ENCODE data around the gene WDR45. TPM values are rescaled to one million over a fixed set of nuclear protein-coding genes. Genes with fewer than 3 reads are reported as not detected.
A peak's percentile ranks its signal among the peaks of the same experiment; 100 is the strongest.
"Not testable (repeated sequence)": the region's sequence is repeated elsewhere in the genome, so short reads cannot be mapped to it uniquely, and the experiment has no call there.

The WDR45 gene
- 48.4 TPM for polyA plus RNA-seq (2013, experiment 1 of 2; ENCODE audit: insufficient read length)
- polyA plus RNA-seq (2013, experiment 2 of 2; ENCODE audit: insufficient read length) = 47.5 TPM

DNA sequence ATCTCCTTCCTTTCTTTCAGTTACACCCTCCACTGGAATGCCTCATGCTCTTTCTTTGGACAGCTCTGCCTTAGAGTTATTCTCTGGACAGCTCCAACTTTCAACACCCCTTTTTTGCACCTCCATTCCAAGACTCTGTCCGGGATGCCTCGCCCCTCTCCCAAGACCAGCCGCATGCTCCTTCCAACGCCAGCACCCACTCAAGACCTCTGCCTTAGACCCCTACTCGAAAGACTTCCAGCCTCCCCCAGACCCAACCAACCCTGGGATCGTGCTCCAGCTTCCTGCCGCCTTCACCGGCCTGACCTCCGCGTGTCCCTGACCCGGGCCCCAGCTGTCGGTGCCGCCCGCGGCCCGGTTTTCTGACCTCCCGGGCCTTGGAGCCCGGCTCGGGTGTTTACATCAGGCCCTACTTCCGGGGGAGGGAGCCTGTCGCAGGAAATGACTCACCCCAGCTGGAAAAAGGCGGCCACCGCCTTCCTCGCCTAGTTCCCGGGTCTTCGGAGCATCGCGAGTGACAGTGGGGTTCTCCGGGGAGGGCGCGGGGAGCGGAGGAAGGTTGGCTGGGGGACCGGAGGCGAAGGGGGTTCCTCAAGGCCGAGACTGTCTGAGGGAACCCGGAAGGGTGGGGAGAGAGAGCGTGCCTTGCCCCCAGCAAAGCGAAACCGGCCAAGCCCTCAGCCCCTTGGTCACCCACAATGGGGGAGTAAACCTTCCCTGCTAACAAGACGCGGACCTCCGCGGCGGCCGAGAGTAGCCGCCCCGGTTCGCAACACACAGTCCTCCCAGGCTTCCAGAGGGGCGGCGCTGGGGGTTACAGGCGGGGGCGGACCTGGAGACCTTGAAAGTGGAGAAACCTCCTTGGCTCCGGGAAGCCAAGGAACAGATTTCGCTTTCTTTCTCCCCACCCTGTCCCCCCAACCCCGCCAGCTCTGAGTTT, at the start of gene WDR45:
WDR45 (minus strand) TSS at position 399 of the 940 bp plus-strand sequence. CDS start 1,792 bp downstream, outside the sequence.
- peak; percentile 76 for DNase-seq

DNA sequence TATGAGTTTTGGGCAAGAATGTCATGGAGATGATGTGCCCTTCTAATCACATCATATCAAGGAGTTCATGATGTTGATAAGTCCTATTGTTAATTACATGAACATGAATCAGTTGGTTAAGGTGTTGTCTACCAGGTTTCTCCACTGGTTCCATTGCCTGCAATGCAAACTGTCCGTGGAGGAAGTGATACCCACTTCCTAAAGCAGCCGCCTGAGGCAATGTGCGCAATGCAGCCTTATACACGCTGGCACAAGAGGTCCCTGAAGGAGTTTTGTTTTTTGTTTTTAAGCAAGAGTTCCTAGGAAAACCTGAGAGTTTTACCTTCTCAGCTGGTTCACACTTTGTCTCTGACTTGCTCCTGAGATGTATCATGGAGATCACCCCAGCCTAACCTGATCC, 49.7 kb upstream of the WDR45 start:
- DNase-seq = no peak

DNA sequence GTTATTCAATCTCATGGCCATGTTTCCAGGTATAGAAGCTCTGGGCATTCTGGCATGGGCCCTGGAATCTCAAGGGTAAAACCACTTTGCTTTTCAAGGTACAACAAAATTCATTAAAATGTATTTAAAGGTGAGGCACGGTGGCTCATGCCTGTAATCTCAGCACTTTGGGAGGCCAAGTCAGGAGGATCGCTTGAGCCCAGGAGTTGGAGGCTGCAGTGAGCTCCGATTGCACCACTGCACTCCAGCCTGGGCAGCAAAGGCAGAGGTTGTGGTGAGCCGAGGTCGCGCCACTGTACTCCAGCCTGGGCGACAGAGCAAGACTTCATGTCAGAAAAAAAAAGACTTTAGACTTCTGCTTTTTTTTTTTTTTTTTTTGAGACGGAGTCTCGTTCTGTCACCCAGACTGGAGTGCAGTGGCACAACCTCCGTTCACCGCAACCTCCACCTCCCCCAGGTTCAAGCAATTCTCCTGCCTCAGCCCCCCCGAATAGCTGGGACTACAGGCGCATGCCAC, 48.1 kb upstream of the WDR45 start:
- DNase-seq = not testable (repeated sequence)

DNA sequence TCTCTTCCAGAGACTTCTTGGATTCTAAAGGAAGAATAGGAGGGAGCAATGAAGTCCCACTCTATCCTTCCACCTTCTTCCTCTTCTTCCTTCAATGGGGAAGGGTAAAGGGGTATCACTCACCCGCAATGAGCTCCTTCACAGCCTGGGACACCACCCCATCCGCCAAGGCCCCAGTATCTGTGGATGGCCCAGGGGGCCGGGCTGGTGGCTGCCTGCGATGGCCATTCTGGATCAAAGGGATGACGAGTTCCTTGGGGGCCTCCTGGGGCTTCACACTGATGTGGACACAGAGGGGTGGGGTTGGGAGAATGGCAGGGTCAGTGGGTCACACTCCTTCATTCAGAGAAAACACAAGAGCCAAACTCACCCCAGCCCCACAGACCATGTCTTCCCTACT, 42.8 kb upstream of the WDR45 start:
- DNase-seq = no peak

DNA sequence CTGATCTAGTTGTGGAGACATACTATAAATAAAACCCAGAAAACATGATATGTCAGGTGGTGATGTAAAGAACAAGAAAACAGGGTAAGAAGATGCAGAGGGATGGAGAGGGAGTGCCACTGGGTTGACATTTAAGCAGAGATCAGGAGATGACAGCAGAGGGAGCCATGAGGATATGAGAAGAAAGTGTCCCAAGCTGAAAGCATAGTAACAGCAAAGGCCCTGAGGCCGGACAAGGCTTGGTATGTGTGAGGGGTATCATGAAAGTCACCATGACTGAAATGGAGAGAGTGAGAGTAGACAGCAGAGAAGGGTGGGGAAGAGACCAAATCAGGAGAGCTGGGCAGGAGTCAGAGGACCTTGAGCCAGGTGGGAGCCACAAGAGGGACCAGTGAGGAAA, 40.4 kb upstream of the WDR45 start:
- DNase-seq = peak; percentile 1

DNA sequence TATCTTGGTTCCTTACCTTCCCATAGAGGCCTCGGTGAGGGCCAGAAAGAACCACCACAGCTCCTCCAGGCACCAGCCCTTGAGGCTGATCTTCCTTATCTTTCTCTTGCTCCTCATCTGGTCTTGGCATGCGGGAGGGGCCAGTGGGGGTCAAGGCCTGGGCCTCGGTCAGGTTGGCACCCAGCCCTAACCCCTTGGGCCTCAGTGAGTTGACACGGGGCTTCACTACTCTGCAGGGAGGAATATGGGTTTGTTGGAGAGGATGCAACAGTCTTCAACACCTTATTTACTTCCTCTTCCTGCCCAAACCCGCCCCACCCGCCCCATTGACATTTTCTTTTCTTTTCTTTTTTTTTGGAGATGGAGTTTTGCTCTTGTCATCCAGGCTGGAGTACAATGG, 37.9 kb upstream of the WDR45 start:
- no peak for DNase-seq

DNA sequence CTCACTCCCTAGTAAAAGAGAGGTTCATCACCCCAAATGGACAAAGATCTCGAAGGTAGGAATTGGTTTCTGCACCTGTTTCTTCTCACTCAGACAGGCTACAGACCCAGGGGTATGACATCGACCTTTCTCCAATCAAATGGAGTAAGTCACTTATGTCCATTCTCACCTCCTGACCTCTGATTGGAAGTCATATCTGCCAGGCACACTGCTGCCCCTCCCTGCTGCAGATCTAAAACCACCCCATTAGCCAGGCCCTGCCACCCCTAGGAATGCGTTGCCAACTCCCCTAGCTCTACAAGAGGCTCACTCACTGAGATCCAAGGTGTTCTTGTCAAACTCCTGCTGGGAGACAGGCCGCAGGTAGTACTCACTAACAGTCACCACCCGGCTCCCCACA, 37.0 kb upstream of the WDR45 start:
- no peak for DNase-seq

DNA sequence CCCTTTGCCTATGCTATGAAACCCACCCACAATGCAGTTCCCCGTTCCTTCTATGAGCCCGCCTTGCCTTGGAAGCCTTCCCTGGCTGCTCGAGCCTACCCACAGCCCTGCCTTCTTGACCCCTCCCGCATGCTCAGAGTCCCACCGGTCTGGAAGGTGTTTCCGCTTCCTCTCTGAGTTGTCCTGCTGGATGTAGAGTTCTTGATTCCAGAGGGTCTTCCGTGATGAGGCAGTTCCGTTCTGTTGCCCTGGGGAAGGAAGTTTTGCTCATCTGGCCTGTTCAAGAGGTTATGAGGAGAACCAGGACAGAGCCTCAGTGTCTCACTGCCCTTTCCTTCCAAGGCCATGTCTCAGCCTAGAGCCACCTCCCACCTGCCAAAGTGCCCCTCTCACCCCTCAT, 36.4 kb upstream of the WDR45 start:
- DNase-seq = no peak

DNA sequence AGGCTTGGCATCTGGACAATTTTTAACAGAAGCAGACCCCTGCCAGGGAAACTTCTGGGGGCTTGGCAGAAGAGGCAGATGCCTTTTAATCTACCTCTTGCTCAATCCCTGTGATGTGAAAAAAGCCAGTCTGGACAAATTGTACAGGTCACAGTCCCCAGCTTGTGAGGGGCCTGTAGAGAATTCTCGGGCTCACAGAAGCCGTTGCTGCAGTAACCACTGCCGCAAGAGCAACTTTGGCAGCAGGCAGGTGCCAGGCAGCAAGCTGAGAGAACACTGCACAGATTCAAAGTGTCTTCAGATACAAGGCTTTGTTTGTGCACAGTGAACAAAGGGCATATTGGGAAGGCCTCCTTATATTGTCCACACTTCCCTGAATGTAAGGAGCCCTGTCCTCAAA, 32.1 kb upstream of the WDR45 start:
- DNase-seq = no peak

DNA sequence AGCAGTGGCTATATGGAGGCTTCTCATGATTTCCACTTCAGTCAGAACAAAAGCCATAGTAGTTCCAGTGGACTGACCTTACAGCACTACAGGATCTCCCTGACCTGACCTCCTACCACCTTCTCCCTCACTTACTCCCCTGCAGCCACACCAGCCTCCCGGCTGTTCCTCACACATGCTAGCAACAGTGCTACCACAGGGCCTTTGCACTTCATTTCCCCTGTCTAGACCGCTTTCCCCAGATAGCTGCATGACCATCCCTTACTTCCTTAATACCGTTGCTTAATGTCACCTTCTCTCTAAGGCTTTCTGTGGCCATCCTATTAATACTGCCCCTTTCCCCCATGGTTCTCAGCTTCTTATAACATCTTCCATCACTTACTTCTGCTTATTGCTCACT, 30.7 kb upstream of the WDR45 start:
- no peak for DNase-seq

DNA sequence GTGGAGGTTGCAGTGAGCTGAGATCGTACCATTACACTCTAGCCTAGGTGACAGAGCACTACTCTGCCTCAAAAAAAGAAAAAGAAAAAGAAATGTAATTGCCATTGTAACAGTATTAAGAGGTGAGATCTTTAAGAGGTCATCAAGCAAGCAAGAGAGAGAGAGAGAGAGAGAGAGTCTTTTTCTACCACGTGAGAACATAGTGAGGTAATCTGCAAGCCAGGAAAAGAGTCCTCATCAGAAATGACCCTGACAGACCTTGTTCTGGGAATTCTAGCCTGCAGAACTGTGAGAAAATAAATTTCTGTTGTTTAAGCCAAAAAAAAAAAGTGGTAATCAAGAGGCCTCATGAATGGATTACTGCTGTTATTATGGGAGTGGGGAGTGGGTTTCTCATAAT, 29.0 kb upstream of the WDR45 start:
- no peak for DNase-seq

DNA sequence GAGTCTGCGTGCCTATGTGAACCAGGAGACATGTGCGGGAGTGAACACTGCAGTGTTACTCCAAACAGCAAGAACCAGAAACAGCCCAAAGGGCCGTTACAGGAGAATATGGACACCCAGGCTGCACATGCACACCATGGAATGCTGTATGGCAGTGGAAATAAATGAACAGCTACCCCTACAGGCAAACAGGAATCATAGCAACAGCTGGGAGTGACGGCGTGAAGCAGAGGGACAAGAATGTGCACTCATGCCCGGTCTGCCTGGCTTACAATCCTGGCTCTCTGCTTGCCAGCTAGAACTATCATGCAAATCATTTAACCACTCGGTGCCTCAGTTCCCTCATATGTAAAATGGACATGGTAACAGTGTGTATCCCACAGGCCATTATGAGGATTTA, 27.2 kb upstream of the WDR45 start:
- DNase-seq = peak; percentile 49

DNA sequence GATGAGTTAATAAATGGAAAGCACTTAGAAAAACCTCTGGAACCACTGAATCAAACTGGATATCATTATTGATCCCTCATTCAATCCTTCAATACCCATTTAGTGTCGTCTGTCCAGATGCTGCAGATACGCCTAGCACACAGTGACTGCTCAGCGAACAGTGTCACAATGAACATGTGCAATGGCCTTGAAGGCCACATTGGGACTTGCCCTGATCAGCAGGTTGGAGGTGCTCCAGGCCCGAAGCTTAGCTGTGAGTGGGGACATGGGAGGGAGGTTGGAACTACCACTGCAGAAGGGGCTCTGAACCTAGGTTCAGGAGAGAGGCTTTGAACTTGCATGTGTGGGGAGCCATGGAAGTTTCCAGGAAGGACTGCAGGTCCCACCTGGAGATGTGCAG, 26.6 kb upstream of the WDR45 start:
- no peak for DNase-seq

DNA sequence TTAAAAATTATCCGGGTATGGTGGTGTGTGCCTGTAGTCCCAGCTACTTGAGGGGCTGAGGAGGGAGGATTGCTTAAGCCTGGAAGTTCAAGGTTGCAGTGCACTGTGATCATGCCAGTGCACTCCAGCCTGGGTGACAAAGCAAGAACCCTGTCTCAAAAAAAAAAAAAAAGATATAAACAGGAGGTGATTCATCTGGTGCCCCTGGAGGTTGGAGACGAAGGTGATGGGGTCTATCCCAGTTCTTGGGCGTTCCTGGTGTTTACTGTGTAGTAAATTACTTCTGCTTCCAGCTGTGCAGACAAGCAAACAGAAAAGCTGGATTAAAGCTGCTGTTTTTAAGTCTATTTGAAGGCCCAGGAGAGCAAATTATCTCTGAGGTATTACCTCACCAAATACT, 23.9 kb upstream of the WDR45 start:
- DNase-seq = no peak

DNA sequence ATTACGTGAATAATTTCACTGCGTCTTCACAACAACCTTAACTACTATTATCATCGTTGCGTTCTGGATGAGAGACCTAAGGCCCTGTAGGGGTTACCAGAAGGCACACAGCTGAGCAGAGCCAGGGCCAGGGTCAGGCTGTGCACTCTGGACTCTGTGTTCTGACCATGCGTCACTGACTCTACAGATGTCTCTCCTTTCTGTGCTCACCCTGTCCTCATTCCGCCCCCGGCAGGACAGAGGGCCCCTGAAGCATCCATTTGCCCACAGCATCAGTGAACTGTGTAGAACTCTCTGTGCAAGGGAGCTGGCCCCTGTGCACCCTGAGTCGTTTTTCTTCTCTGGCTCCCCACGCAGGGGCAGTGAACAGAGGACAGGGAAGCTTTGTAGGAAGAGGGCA, 22.5 kb upstream of the WDR45 start:
- DNase-seq = no peak

DNA sequence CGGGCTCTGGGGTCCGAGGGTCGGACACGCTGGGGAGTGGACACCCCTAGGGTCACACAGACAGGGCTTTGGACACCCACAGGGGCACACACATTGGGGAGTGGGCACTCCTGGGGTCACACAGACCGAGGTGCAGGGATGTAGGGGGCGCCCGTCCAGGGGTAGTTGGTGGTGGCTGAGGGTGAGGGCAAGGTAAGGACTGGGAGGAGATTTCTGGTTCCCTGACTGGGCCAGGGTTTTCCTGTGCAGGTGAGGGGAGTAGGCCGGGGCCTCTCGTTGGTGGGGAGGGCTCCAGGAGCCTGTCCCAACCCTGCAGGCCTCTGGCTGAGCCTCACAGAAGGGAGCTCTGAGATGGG, 21.9 kb upstream of the WDR45 start:
- DNase-seq = no peak

DNA sequence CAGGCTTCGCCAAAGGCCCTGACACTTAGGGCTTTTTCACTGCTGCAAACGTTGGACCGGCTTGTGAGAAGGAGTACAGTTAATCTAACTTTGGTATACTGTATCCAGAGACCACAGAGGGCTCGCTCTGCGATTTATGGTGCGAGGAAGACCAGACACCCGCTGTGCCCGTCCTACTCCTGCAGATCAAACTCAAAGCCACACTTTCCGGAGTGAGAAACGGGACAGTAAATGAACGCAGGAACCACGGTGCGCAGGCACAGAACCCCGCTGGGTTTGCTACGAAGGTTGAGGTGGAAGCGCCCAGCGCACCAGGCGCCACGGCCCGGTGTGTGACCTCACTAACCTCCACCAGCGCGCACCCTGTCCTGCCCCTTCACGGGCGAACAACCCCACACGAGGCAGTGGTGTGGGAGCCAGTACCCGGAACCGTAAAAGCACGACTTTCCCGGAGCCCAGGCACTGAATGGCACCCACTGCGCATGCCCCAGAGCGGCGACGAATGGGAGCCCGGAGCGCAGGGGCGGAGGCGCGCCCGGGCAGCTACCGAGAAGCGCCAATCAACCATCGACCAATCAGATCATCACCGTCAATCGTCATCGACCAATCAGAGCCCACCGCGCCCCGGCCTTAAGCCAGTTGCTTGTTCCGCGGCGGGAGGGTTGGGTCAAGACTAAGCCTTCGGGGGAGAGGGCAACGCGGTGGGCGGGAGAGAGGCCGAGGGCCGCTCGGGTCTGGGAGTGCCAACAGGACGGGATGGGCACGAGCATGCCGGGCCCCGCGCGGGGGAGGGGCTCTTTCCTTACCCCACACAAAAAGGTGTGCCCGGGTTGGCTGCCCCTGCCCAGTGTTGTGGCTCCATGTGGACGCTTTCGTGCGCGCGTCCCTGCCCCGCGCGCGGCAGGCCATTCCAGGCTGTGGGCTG, 21.3 kb upstream of the WDR45 start:
- peak; percentile 90 for DNase-seq

DNA sequence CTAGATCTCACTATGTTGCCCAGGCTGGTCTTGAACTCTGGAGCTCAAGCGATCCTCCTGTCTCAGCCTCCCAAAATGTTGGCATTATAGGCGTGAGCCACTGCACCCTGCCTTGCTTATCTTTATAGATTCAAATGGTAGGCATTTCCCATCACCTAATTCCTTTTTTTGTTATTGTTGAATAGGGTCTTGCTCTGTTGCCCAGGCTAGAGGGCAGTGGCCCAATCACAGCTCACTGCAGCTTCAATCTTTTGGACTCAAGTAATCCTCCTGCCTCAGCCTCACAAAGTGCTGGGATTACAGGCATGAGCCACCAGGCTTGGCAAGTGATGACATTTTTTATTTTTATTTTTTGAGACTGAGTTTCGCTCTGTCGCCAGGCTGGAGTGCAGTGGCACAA, 16.7 kb upstream of the WDR45 start:
- no peak for DNase-seq

DNA sequence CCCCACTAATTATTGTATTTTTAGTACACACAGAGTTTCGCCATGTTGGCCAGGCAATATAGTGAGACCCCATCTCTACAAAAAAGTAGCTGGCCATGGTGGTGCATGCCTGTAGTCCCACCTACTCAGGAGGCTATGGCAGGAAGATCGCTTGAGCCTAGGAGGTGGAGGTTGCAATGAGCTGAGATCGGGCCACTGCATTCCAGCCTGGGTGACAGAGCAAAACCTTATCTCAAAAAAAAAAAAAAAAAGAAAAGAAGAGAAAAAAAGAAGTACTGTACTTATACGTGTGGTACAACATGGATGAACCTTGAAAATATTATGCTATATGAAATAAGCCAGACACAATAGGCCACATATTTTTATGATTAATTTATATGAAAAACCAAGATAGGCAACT, 9.9 kb upstream of the WDR45 start:
- no peak for DNase-seq

DNA sequence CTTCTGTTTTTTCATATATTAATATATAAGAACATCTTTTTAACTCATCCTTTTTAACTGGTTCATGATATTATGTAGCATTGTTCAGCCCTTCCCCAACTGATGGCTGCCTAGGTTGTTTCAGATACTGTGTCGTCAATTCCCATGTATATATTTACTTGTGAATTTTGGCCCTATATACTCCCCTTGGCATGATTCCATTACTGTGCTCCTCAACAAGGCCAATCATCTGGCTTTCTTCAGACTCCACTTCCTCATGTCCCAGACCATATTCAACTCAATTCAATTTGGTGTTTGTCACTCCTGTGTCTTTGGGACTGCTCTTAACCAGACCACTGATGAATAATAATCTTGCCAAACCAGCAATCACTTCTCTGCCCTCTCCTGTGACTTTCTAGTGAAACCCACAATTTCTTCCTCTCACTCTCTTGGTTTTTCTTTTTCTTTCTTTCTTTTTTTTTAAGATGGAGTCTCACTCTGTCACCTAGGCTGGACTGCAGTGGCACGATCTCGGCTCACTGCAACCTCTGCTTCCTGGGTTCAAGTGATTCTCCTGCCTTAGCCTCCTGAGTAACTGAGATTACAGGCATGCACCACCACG, 2.7 kb upstream of the WDR45 start:
- no peak for DNase-seq

DNA sequence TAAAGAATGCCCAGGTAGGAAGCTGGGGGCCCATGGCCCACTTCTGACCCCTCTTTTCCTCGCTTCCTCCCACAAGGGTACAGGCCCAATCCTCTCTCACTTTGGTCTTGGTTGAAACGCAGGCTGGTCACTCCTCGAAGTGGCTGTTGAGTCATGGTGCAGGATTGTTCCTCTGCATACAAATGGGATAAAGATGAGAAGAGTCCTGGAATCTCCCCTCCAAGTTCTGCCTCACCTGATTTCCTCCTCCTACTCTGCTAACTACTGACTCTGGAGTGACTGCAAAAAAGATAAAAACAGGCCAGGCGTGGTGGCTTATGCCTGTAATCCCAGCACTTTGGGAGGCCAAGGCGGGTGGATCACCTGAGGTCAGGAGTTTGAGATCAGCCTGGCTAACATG, 1.7 kb downstream of the WDR45 start:
- DNase-seq = no peak

DNA sequence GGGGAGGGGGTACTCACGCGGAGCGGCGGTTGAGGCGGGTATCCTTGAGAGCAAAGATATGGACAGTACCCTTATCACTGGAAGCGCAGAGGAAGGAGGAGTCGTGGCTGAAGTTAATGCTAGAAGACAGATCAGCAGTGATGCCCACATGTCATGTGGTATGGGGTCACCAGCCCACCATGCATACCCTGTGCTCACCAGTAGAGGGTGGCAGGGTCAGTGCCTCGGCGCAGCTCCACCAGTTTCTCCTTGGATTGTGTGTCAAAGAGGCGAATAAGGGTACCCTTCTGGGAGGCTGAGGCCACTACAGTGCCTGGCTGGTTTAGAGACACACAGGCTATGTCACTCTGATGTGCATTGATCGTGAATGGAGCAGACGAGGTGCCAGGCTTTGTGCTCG, 4.3 kb downstream of the WDR45 start:
- no peak for DNase-seq
